Heart left ventricle (tissue), 13 donors: ENCODE results near the gene ALDH1L1.

Source experiments
- POLR2A ChIP-seq, 2 donors: fragments of 450-650 bp; IDR thresholded peaks; one replicate each; pipeline ENCODE4 v1.6.1; 2017; ENCODE audit warnings: antibody characterized with exemption in 2 of 2, mild to moderate bottlenecking in 2 of 2, moderate library complexity in 2 of 2
- TF ChIP-seq, protein P1 (sequence below), 12 donors: fragments of 200-600 bp; sonication (generic) in 4 of 12; IDR thresholded peaks; one replicate each; pipeline versions ENCODE4 v1.5.0 to v1.8.0; 2018 to 2022; ENCODE audit warnings: antibody characterized with exemption in 12 of 12, mild to moderate bottlenecking in 5 of 12
- donor health status: ischemic (EF 13 %, LVEDD 7.1; RV severe dilation, severe dysfunction).
- donor health status: DM: no; HTN: yes; CAD: no.
- donor health status: DM: no; HTN: no; CAD: no.
- donor health status: ischemic (EF 25% LVEDD 6.9; RV normal size, moderate dysfunction).
- donor health status: ischemic (EF 25% LVEDD 5.7; RV mildly dilated, moderate dysfunction).
- donor health status: ischemic (EF 35%, LVEDD 5.7; RV mildly dilated, moderate dysfunction).
- donor health status: nonischemic (EF 11% LVEDD 7.7; RV severe dilation, severe dysfunction).
- donor health status: DM: yes; HTN: yes; CAD: no.
- donor health status: PGD.
- donor health status: ischemic (EF 29% LVEDD 5.4; RV normal size, mild dysfunction).
- donor health status: nonischemic (EF 23%, LVEDD 6.1; RV moderate dilation, normal function).

DNA sequence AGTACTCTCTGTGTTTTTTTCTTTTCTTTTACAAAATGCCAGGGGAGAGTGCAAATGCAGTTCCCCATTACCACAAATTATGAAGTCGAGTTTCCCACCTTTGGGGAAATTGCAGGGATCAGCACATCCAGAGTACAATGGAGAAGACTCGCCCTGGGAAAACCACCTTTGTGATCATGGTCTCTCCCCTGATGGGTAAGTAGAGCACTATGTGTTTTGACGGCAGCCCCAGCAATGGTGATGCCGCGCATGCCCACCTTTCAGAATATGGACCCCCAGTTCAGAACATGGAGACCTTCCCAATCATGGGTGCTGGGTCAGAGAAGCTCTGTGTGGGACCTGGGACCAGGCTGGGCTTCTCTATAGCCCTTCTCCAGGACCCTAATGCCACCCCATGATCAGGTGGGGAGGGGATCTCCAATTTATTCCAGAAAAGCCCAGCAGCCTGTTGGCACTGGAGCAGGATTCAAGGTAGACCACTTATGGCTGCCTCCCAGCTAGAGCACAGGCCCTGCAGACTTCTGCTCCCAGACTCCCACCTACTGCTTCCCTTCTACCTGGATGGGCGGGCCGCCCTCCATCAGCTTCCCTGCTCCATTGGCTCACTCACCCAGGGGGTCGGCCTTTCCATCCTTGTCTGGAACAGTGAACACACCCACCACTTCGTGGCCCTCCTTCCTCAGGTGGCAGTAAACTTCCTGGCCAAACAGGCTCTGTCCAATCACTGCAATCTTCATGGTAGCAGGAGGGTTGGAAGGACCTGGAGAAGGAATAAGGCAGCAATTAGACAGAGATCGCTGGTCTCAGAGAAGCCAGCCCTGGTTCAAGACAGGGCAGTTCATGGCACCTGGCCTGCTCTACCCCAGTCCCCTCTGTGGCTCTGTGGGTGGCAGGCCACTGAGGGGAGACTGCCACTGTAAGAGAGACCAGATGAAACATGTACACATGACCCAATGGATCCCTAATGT, 19.9 kb downstream of the ALDH1L1 start:
- TF ChIP-seq, protein P1, sequence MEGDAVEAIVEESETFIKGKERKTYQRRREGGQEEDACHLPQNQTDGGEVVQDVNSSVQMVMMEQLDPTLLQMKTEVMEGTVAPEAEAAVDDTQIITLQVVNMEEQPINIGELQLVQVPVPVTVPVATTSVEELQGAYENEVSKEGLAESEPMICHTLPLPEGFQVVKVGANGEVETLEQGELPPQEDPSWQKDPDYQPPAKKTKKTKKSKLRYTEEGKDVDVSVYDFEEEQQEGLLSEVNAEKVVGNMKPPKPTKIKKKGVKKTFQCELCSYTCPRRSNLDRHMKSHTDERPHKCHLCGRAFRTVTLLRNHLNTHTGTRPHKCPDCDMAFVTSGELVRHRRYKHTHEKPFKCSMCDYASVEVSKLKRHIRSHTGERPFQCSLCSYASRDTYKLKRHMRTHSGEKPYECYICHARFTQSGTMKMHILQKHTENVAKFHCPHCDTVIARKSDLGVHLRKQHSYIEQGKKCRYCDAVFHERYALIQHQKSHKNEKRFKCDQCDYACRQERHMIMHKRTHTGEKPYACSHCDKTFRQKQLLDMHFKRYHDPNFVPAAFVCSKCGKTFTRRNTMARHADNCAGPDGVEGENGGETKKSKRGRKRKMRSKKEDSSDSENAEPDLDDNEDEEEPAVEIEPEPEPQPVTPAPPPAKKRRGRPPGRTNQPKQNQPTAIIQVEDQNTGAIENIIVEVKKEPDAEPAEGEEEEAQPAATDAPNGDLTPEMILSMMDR (IDR thresholded peaks at IDR 0.05), result no peak
- TF ChIP-seq POLR2A (IDR thresholded peaks at IDR 0.05), result no peak
